Measurements from ENCODE around the gene MGAT4C.

- no peak for TF ChIP-seq POLR2A (IDR thresholded peaks at IDR 0.05)
- TF ChIP-seq CTCF (IDR thresholded peaks at IDR 0.05), result no peak
Measured at GRCh38 chr12:86148071-86148470, 108.1 kb downstream of the MGAT4C start.
